ENCODE data around the gene MAPKAPK2. TPM values are rescaled to one million over a fixed set of nuclear protein-coding genes. Genes with fewer than 3 reads are reported as not detected.

The MAPKAPK2 gene
- total RNA-seq, 4 donors from 2014 or later: 49.6 to 92.4 (median 59.6) TPM

DNA sequence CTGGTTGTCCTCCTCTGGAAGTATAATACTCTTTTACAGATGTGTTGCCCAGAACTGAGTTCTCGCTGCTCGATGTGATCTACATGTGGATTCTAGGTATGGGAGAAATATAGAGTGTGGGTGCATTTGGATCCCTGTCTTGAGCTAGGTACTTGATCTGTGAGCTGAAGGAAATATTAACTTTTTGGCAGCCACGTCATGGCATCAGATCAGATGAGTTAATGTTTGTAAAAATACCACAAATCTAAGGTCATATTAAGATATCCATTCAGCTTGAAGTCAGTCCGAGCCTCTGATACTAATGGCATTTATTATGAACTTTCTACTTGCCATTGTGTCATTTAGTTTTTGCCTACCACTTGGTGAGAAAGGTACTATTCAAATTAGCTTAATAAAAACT is 24.6 kb downstream of the MAPKAPK2 start:
- no peaks in the 10 kb centered on the region for H3K27me3 ChIP-seq
- no peaks in the 10 kb centered on the region for H3K9me3 ChIP-seq
- H3K36me3 ChIP-seq: no peaks in the 10 kb centered on the region
- H3K4me1 ChIP-seq: peaks cover 5 to 96% (median 46%) of the 10 kb centered on the region in 4 donors
- H3K4me3 ChIP-seq: no peak overlapping the region
- no peak for DNase-seq
- TF ChIP-seq CTCF (IDR thresholded peaks at IDR 0.05) (no peak), POLR2A (IDR thresholded peaks at IDR 0.05) (no peak)
- H3K27ac ChIP-seq: no peak overlapping the region

DNA sequence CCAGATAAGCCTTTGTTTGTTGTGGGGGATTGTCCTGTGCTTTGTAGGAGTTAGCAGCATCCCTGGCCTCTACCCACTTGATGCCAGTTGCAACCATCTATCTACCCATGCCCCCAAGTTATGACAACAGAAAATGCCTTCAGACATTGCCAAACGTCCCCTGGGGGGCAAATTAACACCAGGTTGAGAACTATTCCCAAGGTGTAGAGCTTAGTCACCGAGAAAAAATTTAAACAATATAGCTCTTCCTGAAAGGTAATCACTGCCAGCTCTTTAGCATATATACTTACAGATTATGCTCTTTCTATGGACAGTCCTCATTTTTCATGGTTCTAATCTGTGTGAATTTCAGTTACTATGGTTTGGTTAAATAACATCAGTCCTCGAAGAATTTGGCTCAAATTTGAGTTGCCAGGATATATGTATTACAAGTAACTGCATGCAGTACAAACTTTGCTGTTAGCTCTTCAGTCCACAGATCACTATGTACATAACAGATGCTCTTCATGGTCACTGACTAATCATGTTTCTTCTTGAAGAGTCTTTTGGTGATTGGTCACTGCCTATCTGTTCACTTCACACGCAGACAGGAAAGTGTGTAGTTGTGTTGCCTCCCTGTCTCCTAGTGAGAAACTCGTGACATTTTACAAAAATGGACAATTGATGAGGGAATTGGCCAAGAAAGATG is 25.2 kb downstream of the MAPKAPK2 start:
- Histone ChIP-seq H3K36me3 (no peaks in the 10 kb centered on the region), H3K4me3 (no peak overlapping the region), H3K27me3 (no peaks in the 10 kb centered on the region), H3K27ac (no peak overlapping the region), H3K9me3 (no peaks in the 10 kb centered on the region), H3K4me1 (peaks cover 6 to 96% (median 43%) of the 10 kb centered on the region in 4 donors)
- TF ChIP-seq CTCF (IDR thresholded peaks at IDR 0.05): no peak
- TF ChIP-seq POLR2A (IDR thresholded peaks at IDR 0.05): no peak
- no peak for DNase-seq

DNA sequence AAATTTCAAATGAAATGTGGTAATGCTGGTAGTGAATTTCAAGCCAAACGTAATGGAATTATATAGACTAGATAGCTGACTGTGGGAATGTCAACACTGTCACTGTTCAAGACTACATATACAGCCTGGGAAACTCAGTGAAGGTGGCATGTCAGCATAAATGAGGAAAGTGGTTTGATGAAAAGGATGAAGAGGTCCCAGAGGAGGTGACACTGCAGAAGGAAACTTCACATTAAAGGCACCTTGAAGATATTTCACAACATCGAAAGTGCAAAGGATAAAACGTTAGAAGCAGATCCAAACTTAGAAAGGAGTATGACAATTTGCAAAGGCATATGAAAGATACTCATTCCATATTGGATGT is 25.7 kb downstream of the MAPKAPK2 start:
- H3K4me1 ChIP-seq: peaks cover 10 to 96% (median 43%) of the 10 kb centered on the region in 4 donors

DNA sequence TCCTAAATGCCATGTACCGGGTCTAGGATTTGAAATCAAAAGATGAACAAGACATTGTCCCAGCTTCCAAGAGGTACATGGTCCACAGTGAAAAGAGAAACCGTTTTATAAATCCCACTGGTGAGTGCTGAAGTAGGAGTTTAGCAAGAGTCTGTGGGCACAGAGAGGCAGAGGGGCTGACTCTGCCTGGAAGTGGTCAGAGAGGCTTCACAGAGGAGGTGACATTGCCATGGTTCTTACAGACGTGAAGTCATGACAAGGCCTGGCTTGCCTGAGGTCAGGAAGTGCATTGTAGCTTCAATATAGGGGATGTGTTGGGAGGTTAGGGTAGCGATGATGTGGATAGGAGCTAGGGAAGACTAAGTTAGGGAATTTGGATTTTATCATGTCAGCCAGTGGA is 28.4 kb downstream of the MAPKAPK2 start:
- peak in 1 of 3 donors; percentile 68 for DNase-seq
- no peak overlapping the region for H3K4me3 ChIP-seq
- peaks cover 8 to 94% (median 29%) of the 10 kb centered on the region in 4 donors for H3K4me1 ChIP-seq
- peak overlapping the region in 3 of 4 donors; percentile 69 to 73 (median 73) for H3K27ac ChIP-seq
- H3K36me3 ChIP-seq: no peaks in the 10 kb centered on the region
- TF ChIP-seq CTCF (IDR thresholded peaks at IDR 0.05) (no peak), POLR2A (IDR thresholded peaks at IDR 0.05) (no peak)
- H3K9me3 ChIP-seq: no peaks in the 10 kb centered on the region
- no peaks in the 10 kb centered on the region for H3K27me3 ChIP-seq

More for the DNA sequence above, 25.7 kb downstream of the MAPKAPK2 start:
- no peak for TF ChIP-seq POLR2A (IDR thresholded peaks at IDR 0.05)
- no peak for TF ChIP-seq CTCF (IDR thresholded peaks at IDR 0.05)
- H3K27ac ChIP-seq: no peak overlapping the region
- no peaks in the 10 kb centered on the region for H3K36me3 ChIP-seq
- no peak overlapping the region for H3K4me3 ChIP-seq
- DNase-seq: no peak
- no peaks in the 10 kb centered on the region for H3K9me3 ChIP-seq
- no peaks in the 10 kb centered on the region for H3K27me3 ChIP-seq

DNA sequence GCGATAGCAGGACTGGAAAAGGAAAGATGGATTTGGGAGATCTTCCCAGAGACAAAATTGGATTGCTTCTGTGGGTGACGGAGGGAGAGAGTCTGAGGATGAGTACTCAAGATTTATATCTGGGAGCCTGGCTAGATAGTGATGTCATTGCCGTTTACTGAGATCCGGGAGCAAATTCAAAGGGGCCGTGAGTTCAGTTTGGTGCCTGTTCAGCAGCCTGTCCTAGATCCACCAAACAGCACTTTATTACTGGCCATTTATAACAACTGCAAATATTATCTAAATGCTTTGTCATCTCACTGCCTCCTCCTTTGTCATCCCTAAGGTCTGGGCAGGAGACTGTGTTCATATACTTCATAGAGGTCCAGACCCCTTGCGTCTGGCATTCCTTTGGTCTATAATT is 29.2 kb downstream of the MAPKAPK2 start:
- no peak overlapping the region for H3K4me3 ChIP-seq

More for the DNA sequence above, 29.2 kb downstream of the MAPKAPK2 start:
- DNase-seq: no peak
- no peaks in the 10 kb centered on the region for H3K36me3 ChIP-seq
- no peaks in the 10 kb centered on the region for H3K27me3 ChIP-seq
- TF ChIP-seq CTCF (IDR thresholded peaks at IDR 0.05): no peak
- TF ChIP-seq POLR2A (IDR thresholded peaks at IDR 0.05): no peak
- peaks cover 8 to 93% (median 25%) of the 10 kb centered on the region in 4 donors for H3K4me1 ChIP-seq
- H3K9me3 ChIP-seq: no peaks in the 10 kb centered on the region
- peak overlapping the region; percentile 54 to 73 (median 71) for H3K27ac ChIP-seq
